ENCODE measurements around the gene CMTM8.

The CMTM8 gene

DNA sequence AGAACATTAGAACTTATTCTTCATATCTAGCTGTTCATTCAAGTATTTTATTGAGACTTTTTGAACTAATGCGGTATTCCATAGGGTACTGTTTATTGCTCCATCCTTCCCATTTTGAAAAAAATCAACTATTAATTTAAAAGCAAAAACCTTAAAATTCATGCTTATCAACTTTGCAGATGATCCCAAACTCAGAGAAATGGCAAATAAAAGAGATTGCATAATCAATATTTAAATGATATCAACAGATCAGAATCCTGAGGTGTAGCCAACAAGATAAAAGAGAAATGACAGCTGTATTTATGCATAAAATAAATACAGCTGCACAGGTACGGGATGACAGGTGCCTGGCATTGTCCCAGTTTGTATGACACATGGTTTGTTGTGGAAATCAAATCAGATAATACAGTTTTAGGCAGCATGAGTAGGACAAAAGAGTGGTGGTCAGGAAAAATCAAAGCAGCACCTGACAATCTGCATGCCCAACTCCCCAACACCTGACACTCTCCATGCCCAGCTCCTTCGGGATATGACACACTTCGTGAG, 42.4 kb upstream of the CMTM8 start:
- Histone ChIP-seq H3K36me3 (ENCODE audit: insufficient read depth) (no peaks in the 10 kb centered on the region), H3K9ac (no peak overlapping the region), H2AFZ (ENCODE audit: low read depth) (no peak overlapping the region)

DNA sequence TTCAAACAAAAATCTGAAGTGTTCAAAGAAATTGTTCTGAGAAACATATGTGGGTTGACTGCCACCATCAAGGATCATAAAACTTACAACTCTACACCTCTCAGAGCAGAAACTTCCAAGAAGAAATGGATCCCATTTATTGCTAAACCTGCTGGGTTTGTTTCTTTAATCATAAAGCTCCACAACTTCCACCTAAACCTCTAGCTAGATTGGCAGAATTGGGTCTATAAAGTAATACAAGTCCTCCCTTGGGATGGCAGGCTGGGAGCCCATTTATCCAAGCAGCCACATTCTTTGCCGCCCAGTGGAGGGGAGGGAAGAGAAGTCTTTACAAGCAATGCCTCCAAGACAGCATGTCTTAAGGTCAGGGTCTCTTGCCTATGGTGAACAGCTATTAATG, 40.5 kb upstream of the CMTM8 start:
- no peaks in the 10 kb centered on the region for H3K4me1 ChIP-seq (ENCODE audit: low read depth, poor library complexity, severe bottlenecking)
- no peak overlapping the region for H3K4me3 ChIP-seq (IDR thresholded peaks at IDR 0.05; ENCODE audit: insufficient read depth, low read depth, low read length)
- no peaks in the 10 kb centered on the region for H3K27me3 ChIP-seq (ENCODE audit: insufficient read depth, low read depth)
- no peak overlapping the region for H3K27ac ChIP-seq
- TF ChIP-seq, protein P1, sequence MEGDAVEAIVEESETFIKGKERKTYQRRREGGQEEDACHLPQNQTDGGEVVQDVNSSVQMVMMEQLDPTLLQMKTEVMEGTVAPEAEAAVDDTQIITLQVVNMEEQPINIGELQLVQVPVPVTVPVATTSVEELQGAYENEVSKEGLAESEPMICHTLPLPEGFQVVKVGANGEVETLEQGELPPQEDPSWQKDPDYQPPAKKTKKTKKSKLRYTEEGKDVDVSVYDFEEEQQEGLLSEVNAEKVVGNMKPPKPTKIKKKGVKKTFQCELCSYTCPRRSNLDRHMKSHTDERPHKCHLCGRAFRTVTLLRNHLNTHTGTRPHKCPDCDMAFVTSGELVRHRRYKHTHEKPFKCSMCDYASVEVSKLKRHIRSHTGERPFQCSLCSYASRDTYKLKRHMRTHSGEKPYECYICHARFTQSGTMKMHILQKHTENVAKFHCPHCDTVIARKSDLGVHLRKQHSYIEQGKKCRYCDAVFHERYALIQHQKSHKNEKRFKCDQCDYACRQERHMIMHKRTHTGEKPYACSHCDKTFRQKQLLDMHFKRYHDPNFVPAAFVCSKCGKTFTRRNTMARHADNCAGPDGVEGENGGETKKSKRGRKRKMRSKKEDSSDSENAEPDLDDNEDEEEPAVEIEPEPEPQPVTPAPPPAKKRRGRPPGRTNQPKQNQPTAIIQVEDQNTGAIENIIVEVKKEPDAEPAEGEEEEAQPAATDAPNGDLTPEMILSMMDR (conservative IDR thresholded peaks at IDR 0.05; ENCODE audit: low read depth, low read length): no peak
- H3K36me3 ChIP-seq (ENCODE audit: insufficient read depth): no peaks in the 10 kb centered on the region
- no peaks in the 10 kb centered on the region for H4K20me1 ChIP-seq (ENCODE audit: insufficient read depth)
- no peaks in the 10 kb centered on the region for H3K79me2 ChIP-seq (ENCODE audit: insufficient read depth, low read depth)
- H3K9ac ChIP-seq: no peak overlapping the region
- H3K4me2 ChIP-seq: no peak overlapping the region
- no peak overlapping the region for H2AFZ ChIP-seq (ENCODE audit: low read depth)

More for the DNA sequence above, 42.4 kb upstream of the CMTM8 start:
- no peak overlapping the region for H3K27ac ChIP-seq
- no peaks in the 10 kb centered on the region for H4K20me1 ChIP-seq (ENCODE audit: insufficient read depth)
- no peaks in the 10 kb centered on the region for H3K4me1 ChIP-seq (ENCODE audit: low read depth, poor library complexity, severe bottlenecking)
- no peak overlapping the region for H3K4me2 ChIP-seq
- no peaks in the 10 kb centered on the region for H3K27me3 ChIP-seq (ENCODE audit: insufficient read depth, low read depth)
- TF ChIP-seq, protein P1 (conservative IDR thresholded peaks at IDR 0.05; ENCODE audit: low read depth, low read length): no peak
- no peaks in the 10 kb centered on the region for H3K79me2 ChIP-seq (ENCODE audit: insufficient read depth, low read depth)
- no peak overlapping the region for H3K4me3 ChIP-seq (IDR thresholded peaks at IDR 0.05; ENCODE audit: insufficient read depth, low read depth, low read length)

DNA sequence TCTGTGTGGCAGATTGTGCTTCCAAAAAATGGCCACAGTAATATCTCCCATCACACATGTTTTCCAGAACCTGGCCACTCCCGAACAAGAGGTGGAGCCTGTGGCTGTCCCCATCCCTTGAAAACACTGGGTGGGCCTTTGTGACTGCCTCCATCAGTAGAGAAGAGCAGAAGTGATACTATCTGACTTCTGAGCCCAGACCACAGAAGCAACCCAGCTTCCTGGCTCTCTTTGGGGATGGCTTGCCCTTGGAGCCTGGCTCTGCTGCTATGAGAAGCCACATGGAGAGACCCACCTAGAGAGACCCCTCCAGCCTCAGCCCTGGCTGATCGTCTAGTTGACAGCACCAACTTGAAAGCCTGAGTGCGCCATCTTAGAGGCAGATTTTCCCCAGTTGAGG, 39.8 kb upstream of the CMTM8 start:
- H3K4me1 ChIP-seq (ENCODE audit: low read depth, poor library complexity, severe bottlenecking): no peaks in the 10 kb centered on the region
- H4K20me1 ChIP-seq (ENCODE audit: insufficient read depth): no peaks in the 10 kb centered on the region
- H3K27me3 ChIP-seq (ENCODE audit: insufficient read depth, low read depth): no peaks in the 10 kb centered on the region
- no peak overlapping the region for H3K27ac ChIP-seq
- H2AFZ ChIP-seq (ENCODE audit: low read depth): no peak overlapping the region
- H3K4me3 ChIP-seq (IDR thresholded peaks at IDR 0.05; ENCODE audit: insufficient read depth, low read depth, low read length): no peak overlapping the region
- no peaks in the 10 kb centered on the region for H3K36me3 ChIP-seq (ENCODE audit: insufficient read depth)
- no peak overlapping the region for H3K4me2 ChIP-seq
- H3K79me2 ChIP-seq (ENCODE audit: insufficient read depth, low read depth): no peaks in the 10 kb centered on the region
- no peak overlapping the region for H3K9ac ChIP-seq
- TF ChIP-seq, protein P1 (conservative IDR thresholded peaks at IDR 0.05; ENCODE audit: low read depth, low read length): no peak

DNA sequence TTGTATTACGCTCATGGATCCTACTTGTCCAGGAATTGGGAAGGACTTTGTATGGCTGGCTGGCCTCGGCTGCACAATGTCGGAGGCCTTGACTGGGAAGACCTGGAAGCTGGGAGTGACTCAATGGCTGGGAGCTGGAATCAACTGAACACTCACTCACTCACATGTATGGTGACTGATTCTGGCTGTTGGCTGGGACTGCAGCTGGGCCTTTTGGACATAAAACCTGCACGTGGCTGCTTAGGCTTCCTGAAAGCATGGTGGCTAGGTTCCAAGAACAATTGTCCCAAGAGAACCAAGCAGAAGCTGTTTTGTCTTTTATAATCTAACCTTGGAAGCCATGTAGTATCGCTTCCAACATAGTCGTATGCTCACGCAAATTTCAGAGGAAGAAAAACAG, 38.0 kb upstream of the CMTM8 start:
- Histone ChIP-seq H2AFZ (ENCODE audit: low read depth) (no peak overlapping the region), H3K27ac (no peak overlapping the region), H3K9ac (no peak overlapping the region), H4K20me1 (ENCODE audit: insufficient read depth) (no peaks in the 10 kb centered on the region), H3K4me1 (ENCODE audit: low read depth, poor library complexity, severe bottlenecking) (no peaks in the 10 kb centered on the region), H3K4me2 (no peak overlapping the region), H3K4me3 (IDR thresholded peaks at IDR 0.05; ENCODE audit: insufficient read depth, low read depth, low read length) (no peak overlapping the region), H3K27me3 (ENCODE audit: insufficient read depth, low read depth) (no peaks in the 10 kb centered on the region), H3K36me3 (ENCODE audit: insufficient read depth) (no peaks in the 10 kb centered on the region), H3K79me2 (ENCODE audit: insufficient read depth, low read depth) (no peaks in the 10 kb centered on the region)
- TF ChIP-seq, protein P1 (conservative IDR thresholded peaks at IDR 0.05; ENCODE audit: low read depth, low read length): no peak

All from KMS-11 (cell line).